Measurements from ENCODE around the gene CDRT4. TPM values are rescaled to one million over a fixed set of nuclear protein-coding genes. Genes with fewer than 3 reads are reported as not detected.

Gene CDRT4
- polyA plus RNA-seq, 1 experiment = 5.9 TPM

- H3K4me3 ChIP-seq (ENCODE audit: low read depth, low read length) = no peak overlapping the region
- ChIA-PET CTCF (interaction anchor here (0.9 to 2.3 kb wide), 6 partner anchors 10 to 104 kb away, joined by 3 to 10 read pairs (median 3); no protein-coding TSS in a partner anchor), POLR2A (interaction anchor here (0.7 kb wide), 1 partner anchor 420 kb away, joined by 3 read pairs; no protein-coding TSS in a partner anchor)
- no peak for TF ChIP-seq CTCF (IDR thresholded peaks at IDR 0.05; ENCODE audit: insufficient read depth, low read depth, low read length)
- H3K36me3 ChIP-seq (ENCODE audit: control insufficient read depth, insufficient read depth, low read length) = no peaks in the 10 kb centered on the region
- DNase-seq (ENCODE audit: low read depth) = no peak
- no peaks in the 10 kb centered on the region for H3K27me3 ChIP-seq (ENCODE audit: control insufficient read depth, insufficient read depth, low read length)
Observed at GRCh38 chr17:15398736-15399331, 68.6 kb downstream of the CDRT4 start.

DNA sequence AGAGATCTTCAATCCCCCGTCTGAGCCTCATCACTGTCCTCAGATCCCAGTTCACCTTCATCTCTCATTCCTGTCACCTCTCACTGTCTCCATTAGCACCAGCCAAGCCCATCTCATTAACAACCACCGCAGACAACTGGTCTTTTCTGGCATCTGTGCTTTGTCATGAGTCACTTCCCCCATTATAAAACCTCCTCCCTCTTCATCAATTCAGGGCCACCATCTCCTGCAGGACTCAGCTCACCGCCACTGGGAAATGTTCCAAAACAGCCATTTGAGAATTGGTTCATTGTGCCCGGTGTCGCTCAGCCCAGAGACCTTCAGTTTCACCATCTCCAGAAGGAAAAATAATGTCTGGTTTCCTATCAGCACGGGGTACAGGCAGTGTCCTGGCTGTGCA is 69.1 kb downstream of the CDRT4 start:
- ChIA-PET CTCF (interaction anchor here (0.9 to 2.3 kb wide), 4 partner anchors 10 to 105 kb away, joined by 3 to 10 read pairs (median 3); no protein-coding TSS in a partner anchor), POLR2A (interaction anchor here (0.7 kb wide), 1 partner anchor 419 kb away, joined by 3 read pairs; no protein-coding TSS in a partner anchor)
- no peak for TF ChIP-seq CTCF (IDR thresholded peaks at IDR 0.05; ENCODE audit: insufficient read depth, low read depth, low read length)
- Histone ChIP-seq H3K4me3 (ENCODE audit: low read depth, low read length) (no peak overlapping the region), H3K36me3 (ENCODE audit: control insufficient read depth, insufficient read depth, low read length) (no peaks in the 10 kb centered on the region), H3K27me3 (ENCODE audit: control insufficient read depth, insufficient read depth, low read length) (no peaks in the 10 kb centered on the region)
- no peak for DNase-seq (ENCODE audit: low read depth)

- ChIA-PET CTCF (no interaction called here), POLR2A (no interaction called here)
- TF ChIP-seq CTCF (IDR thresholded peaks at IDR 0.05; ENCODE audit: insufficient read depth, low read depth, low read length) = no peak
- Histone ChIP-seq H3K27me3 (ENCODE audit: control insufficient read depth, insufficient read depth, low read length) (no peaks in the 10 kb centered on the region), H3K36me3 (ENCODE audit: control insufficient read depth, insufficient read depth, low read length) (no peaks in the 10 kb centered on the region), H3K4me3 (ENCODE audit: low read depth, low read length) (no peak overlapping the region)
- DNase-seq (ENCODE audit: low read depth) = no peak
Observed at GRCh38 chr17:15397620-15398019, 69.8 kb downstream of the CDRT4 start.

- TF ChIP-seq CTCF (IDR thresholded peaks at IDR 0.05; ENCODE audit: insufficient read depth, low read depth, low read length) = no peak
- no peaks in the 10 kb centered on the region for H3K36me3 ChIP-seq (ENCODE audit: control insufficient read depth, insufficient read depth, low read length)
- ChIA-PET POLR2A (no interaction called here), CTCF (interaction anchor here (1.3 kb wide), 1 partner anchor 108 kb away, joined by 5 read pairs; no protein-coding TSS in a partner anchor)
- H3K27me3 ChIP-seq (ENCODE audit: control insufficient read depth, insufficient read depth, low read length) = no peaks in the 10 kb centered on the region
- H3K4me3 ChIP-seq (ENCODE audit: low read depth, low read length) = no peak overlapping the region
- no peak for DNase-seq (ENCODE audit: low read depth)
Observed at GRCh38 chr17:15395091-15395490, 72.3 kb downstream of the CDRT4 start.

- Histone ChIP-seq H3K4me3 (ENCODE audit: low read depth, low read length) (no peak overlapping the region), H3K36me3 (ENCODE audit: control insufficient read depth, insufficient read depth, low read length) (no peaks in the 10 kb centered on the region), H3K27me3 (ENCODE audit: control insufficient read depth, insufficient read depth, low read length) (no peaks in the 10 kb centered on the region)
- DNase-seq (ENCODE audit: low read depth) = no peak
- ChIA-PET POLR2A (no interaction called here), CTCF (interaction anchor here (1.8 kb wide), 1 partner anchor 110 kb away, joined by 7 read pairs; no protein-coding TSS in a partner anchor)
- no peak for TF ChIP-seq CTCF (IDR thresholded peaks at IDR 0.05; ENCODE audit: insufficient read depth, low read depth, low read length)
Observed at GRCh38 chr17:15393414-15393813, 74.0 kb downstream of the CDRT4 start.
